ENCODE results near the gene CDC42SE2. TPM values are rescaled to one million over a fixed set of nuclear protein-coding genes. Genes with fewer than 3 reads are reported as not detected.
A peak's percentile ranks its signal among the peaks of the same experiment; 100 is the strongest.

CDC42SE2 gene
- total RNA-seq, 1 experiment from 2014 or later: 32.8 TPM

DNA sequence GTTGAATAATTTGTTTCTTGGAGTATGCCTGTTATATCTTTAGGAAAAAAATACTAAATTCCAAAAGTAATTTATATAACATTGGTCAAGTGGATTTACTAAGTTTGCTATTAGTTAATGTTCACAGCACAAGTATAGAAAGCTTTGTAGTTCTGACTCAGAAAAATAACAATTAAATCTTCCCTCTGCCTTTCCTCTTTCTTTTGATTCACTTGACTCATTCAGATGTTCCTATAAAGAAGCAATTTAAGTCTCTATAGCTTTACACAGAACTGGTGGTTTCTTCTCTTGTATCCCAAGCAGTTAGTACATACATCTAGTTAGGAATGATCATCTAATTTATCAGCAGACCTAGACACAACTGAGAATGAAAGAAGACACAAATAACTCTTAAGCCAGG, 4.5 kb upstream of the CDC42SE2 start:
- H3K4me1 ChIP-seq (replicated peaks; ENCODE audit: insufficient read depth): peaks cover 37% of the 10 kb centered on the region
- H3K36me3 ChIP-seq (ENCODE audit: low read depth): no peaks in the 10 kb centered on the region
- peak overlapping the region; percentile 60 for H3K27ac ChIP-seq
- H3K9me3 ChIP-seq (ENCODE audit: insufficient read depth, low read depth): no peaks in the 10 kb centered on the region
- H3K4me3 ChIP-seq: no peak overlapping the region
- no TSS peak for BruUV-seq (replicated peaks)
- no peaks in the 10 kb centered on the region for H4K20me1 ChIP-seq (ENCODE audit: insufficient read depth)
- no peak for DNase-seq
- peak overlapping the region; percentile 62 for H3K4me2 ChIP-seq
- POLR2A ChIA-PET (ENCODE audit: unreplicated experiment): interaction anchor here (0.6 kb wide), 2 partner anchors 78 to 493 kb away, joined by 4 to 8 read pairs; no protein-coding TSS in a partner anchor
- no peak overlapping the region for H2AFZ ChIP-seq
- H3F3A ChIP-seq (ENCODE audit: insufficient read depth, low read depth): peaks cover 31% of the 10 kb centered on the region; the same call in 1 of the 2 replicates
- no peak for TF ChIP-seq EZH2 (IDR thresholded peaks at IDR 0.05; ENCODE audit: low read depth)
- TF ChIP-seq CTCF (conservative IDR thresholded peaks at IDR 0.05): no peak
- peaks cover 8% of the 10 kb centered on the region; the same call in 1 of the 2 replicates for H3K79me2 ChIP-seq (ENCODE audit: low read depth)
- H3K9me2 ChIP-seq (ENCODE audit: insufficient read depth): no peaks in the 10 kb centered on the region
- CTCF ChIA-PET: interaction anchor here (0.6 kb wide), 1 partner anchor 160 kb away, joined by 11 read pairs; no protein-coding TSS in a partner anchor
- intact Hi-C loops (cut with micrococcal nuclease; ENCODE audit: unreplicated experiment): no loop called here
- no peaks in the 10 kb centered on the region for H3K27me3 ChIP-seq (ENCODE audit: insufficient read depth, low read depth)

DNA sequence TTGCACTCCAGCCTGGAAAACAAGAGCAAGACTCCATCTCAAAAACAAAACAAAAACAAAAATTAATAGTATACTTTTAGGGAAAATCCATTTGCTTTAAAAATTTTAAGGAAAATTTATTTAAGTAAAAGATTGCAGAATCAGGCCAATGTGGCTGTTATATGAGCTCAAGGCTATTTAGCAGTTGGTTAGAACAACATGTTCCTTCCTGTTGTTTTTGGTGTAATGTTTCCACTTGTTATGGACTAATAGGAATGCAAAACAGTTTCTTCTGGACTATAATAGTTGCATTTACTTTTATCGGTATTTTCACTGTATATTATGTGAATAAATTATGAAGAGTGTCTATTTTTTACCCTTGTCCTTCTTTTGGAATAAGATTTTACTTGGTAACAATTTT, 3.0 kb upstream of the CDC42SE2 start:
- H2AFZ ChIP-seq: no peak overlapping the region
- H3K4me3 ChIP-seq: no peak overlapping the region
- TF ChIP-seq EZH2 (IDR thresholded peaks at IDR 0.05; ENCODE audit: low read depth) (no peak), CTCF (conservative IDR thresholded peaks at IDR 0.05) (no peak)
- peaks cover 31% of the 10 kb centered on the region; the same call in 1 of the 2 replicates for H3F3A ChIP-seq (ENCODE audit: insufficient read depth, low read depth)
- no peaks in the 10 kb centered on the region for H3K9me2 ChIP-seq (ENCODE audit: insufficient read depth)
- H3K4me1 ChIP-seq (replicated peaks; ENCODE audit: insufficient read depth): peaks cover 42% of the 10 kb centered on the region
- POLR2A ChIA-PET (ENCODE audit: unreplicated experiment): no interaction called here
- H3K36me3 ChIP-seq (ENCODE audit: low read depth): no peaks in the 10 kb centered on the region
- CTCF ChIA-PET: no interaction called here
- H3K27me3 ChIP-seq (ENCODE audit: insufficient read depth, low read depth): no peaks in the 10 kb centered on the region
- no peak for DNase-seq
- no peak overlapping the region for H3K4me2 ChIP-seq
- intact Hi-C loops (cut with micrococcal nuclease; ENCODE audit: unreplicated experiment): no loop called here
- BruUV-seq (replicated peaks): no TSS peak
- no peaks in the 10 kb centered on the region for H3K9me3 ChIP-seq (ENCODE audit: insufficient read depth, low read depth)
- no peaks in the 10 kb centered on the region for H4K20me1 ChIP-seq (ENCODE audit: insufficient read depth)
- peaks cover 22% of the 10 kb centered on the region for H3K79me2 ChIP-seq (ENCODE audit: low read depth)
- H3K27ac ChIP-seq: no peak overlapping the region

DNA sequence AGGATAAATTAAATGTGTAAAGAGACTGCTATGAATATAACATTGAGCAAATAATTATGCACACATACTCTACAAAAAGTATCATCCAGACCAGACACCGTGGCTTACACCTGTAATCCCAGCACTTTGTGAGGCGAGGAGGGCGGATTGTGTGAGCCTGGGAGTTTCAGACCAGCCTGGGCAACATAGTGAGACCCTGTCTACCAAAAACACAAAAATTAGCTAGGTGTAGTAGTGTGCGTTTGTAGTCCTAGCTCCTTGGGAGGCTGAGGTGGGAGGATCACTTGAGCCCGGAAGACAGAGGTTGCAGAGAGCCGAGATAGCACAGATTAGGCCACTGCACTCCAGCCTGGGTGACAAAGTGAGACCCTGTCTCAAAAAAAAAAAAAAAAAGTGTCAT, 2.4 kb upstream of the CDC42SE2 start:
- Histone ChIP-seq H3K4me1 (replicated peaks; ENCODE audit: insufficient read depth) (peaks cover 45% of the 10 kb centered on the region), H3K4me3 (no peak overlapping the region), H3K9me3 (ENCODE audit: insufficient read depth, low read depth) (no peaks in the 10 kb centered on the region), H3K79me2 (ENCODE audit: low read depth) (peaks cover 28% of the 10 kb centered on the region), H4K20me1 (ENCODE audit: insufficient read depth) (no peaks in the 10 kb centered on the region), H3K27me3 (ENCODE audit: insufficient read depth, low read depth) (no peaks in the 10 kb centered on the region), H2AFZ (no peak overlapping the region), H3K27ac (no peak overlapping the region), H3K4me2 (no peak overlapping the region), H3K36me3 (ENCODE audit: low read depth) (no peaks in the 10 kb centered on the region), H3K9me2 (ENCODE audit: insufficient read depth) (no peaks in the 10 kb centered on the region), H3F3A (ENCODE audit: insufficient read depth, low read depth) (peaks cover 31% of the 10 kb centered on the region; the same call in 1 of the 2 replicates)
- DNase-seq: no peak
- intact Hi-C loops (cut with micrococcal nuclease; ENCODE audit: unreplicated experiment): no loop called here
- POLR2A ChIA-PET (ENCODE audit: unreplicated experiment): no interaction called here
- TF ChIP-seq EZH2 (IDR thresholded peaks at IDR 0.05; ENCODE audit: low read depth) (no peak), CTCF (conservative IDR thresholded peaks at IDR 0.05) (no peak)
- CTCF ChIA-PET: no interaction called here
- no TSS peak for BruUV-seq (replicated peaks)

Measured in PC-9 (cell line).